Measurements from ENCODE around the gene HJURP.

Gene HJURP

DNA sequence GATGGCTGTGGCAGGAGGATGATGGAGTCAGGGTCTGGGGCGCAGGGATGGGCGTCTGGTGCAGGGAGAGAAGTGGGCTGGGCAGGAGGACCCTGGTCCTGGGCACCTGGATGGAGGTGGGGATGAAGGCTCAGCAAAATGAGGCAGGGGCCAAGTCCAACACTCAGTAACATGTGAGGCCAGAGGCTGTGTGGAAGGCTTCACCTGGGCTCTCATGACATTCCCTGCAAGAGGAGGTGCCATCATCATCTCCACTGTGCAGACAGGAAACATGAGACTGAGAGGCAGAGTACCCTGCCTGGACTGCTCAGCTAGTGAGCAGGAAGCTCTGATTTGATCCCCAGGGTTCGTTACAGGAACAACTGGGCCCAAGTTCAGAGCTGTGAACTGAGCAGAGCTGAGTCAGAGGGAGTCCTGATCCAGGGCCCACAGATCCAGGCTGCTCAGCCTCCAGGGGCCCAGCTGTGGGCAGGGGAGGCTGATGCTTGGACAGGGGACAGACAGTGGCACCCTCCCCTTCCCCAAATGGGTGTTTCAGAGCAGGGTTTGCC, 36.9 kb downstream of the HJURP start:
- H2AFZ ChIP-seq (ENCODE audit: low read depth), result no peak overlapping the region
- no peaks in the 10 kb centered on the region for H3K27me3 ChIP-seq (ENCODE audit: insufficient read depth, low read depth)
- no peak overlapping the region for H3K9ac ChIP-seq
- H3K4me3 ChIP-seq (IDR thresholded peaks at IDR 0.05; ENCODE audit: insufficient read depth, low read depth, low read length), result no peak overlapping the region
- TF ChIP-seq, protein P1, sequence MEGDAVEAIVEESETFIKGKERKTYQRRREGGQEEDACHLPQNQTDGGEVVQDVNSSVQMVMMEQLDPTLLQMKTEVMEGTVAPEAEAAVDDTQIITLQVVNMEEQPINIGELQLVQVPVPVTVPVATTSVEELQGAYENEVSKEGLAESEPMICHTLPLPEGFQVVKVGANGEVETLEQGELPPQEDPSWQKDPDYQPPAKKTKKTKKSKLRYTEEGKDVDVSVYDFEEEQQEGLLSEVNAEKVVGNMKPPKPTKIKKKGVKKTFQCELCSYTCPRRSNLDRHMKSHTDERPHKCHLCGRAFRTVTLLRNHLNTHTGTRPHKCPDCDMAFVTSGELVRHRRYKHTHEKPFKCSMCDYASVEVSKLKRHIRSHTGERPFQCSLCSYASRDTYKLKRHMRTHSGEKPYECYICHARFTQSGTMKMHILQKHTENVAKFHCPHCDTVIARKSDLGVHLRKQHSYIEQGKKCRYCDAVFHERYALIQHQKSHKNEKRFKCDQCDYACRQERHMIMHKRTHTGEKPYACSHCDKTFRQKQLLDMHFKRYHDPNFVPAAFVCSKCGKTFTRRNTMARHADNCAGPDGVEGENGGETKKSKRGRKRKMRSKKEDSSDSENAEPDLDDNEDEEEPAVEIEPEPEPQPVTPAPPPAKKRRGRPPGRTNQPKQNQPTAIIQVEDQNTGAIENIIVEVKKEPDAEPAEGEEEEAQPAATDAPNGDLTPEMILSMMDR (conservative IDR thresholded peaks at IDR 0.05; ENCODE audit: low read depth, low read length), result no peak
- H3K36me3 ChIP-seq (ENCODE audit: insufficient read depth), result no peaks in the 10 kb centered on the region
- H3K4me2 ChIP-seq, result no peak overlapping the region
- no peaks in the 10 kb centered on the region for H3K79me2 ChIP-seq (ENCODE audit: insufficient read depth, low read depth)
- no peak overlapping the region for H3K27ac ChIP-seq
- H4K20me1 ChIP-seq (ENCODE audit: insufficient read depth), result no peaks in the 10 kb centered on the region
- H3K4me1 ChIP-seq (ENCODE audit: low read depth, poor library complexity, severe bottlenecking), result no peaks in the 10 kb centered on the region

DNA sequence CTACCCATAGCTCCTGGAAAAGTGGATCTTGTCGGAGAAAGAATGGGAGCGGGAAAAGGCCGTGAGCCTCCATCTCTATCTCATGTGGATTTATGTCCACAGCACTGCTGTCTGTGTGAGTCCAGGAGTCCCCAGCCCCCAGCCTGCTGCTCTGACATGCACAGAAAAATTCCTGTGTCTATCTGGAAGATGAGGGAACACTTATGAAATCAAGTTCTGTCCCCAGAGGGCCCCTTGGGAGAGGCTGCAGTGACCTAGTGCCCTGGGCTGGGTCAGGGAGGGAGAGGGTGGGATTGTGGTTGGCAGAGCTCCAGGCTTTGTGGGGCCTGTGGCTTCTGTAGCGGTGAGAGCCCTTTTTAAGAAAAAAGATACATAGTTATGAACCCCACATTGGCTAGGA, 37.6 kb downstream of the HJURP start:
- H2AFZ ChIP-seq (ENCODE audit: low read depth), result no peak overlapping the region
- H3K9ac ChIP-seq, result no peak overlapping the region
- no peak overlapping the region for H3K4me3 ChIP-seq (IDR thresholded peaks at IDR 0.05; ENCODE audit: insufficient read depth, low read depth, low read length)
- TF ChIP-seq, protein P1 (conservative IDR thresholded peaks at IDR 0.05; ENCODE audit: low read depth, low read length), result no peak
- H3K4me2 ChIP-seq, result no peak overlapping the region
- H3K79me2 ChIP-seq (ENCODE audit: insufficient read depth, low read depth), result no peaks in the 10 kb centered on the region
- no peak overlapping the region for H3K27ac ChIP-seq
- no peaks in the 10 kb centered on the region for H3K27me3 ChIP-seq (ENCODE audit: insufficient read depth, low read depth)
- no peaks in the 10 kb centered on the region for H3K4me1 ChIP-seq (ENCODE audit: low read depth, poor library complexity, severe bottlenecking)
- H3K36me3 ChIP-seq (ENCODE audit: insufficient read depth), result no peaks in the 10 kb centered on the region
- H4K20me1 ChIP-seq (ENCODE audit: insufficient read depth), result no peaks in the 10 kb centered on the region

- Histone ChIP-seq H3K27me3 (ENCODE audit: insufficient read depth, low read depth) (no peaks in the 10 kb centered on the region), H3K4me3 (IDR thresholded peaks at IDR 0.05; ENCODE audit: insufficient read depth, low read depth, low read length) (no peak overlapping the region), H3K27ac (no peak overlapping the region), H3K4me2 (no peak overlapping the region), H3K36me3 (ENCODE audit: insufficient read depth) (no peaks in the 10 kb centered on the region), H3K9ac (no peak overlapping the region), H4K20me1 (ENCODE audit: insufficient read depth) (no peaks in the 10 kb centered on the region), H3K4me1 (ENCODE audit: low read depth, poor library complexity, severe bottlenecking) (no peaks in the 10 kb centered on the region), H2AFZ (ENCODE audit: low read depth) (no peak overlapping the region), H3K79me2 (ENCODE audit: insufficient read depth, low read depth) (no peaks in the 10 kb centered on the region)
- TF ChIP-seq, protein P1 (conservative IDR thresholded peaks at IDR 0.05; ENCODE audit: low read depth, low read length), result no peak
Measured at GRCh38 chr2:233816334-233816733, 38.0 kb downstream of the HJURP start.

DNA sequence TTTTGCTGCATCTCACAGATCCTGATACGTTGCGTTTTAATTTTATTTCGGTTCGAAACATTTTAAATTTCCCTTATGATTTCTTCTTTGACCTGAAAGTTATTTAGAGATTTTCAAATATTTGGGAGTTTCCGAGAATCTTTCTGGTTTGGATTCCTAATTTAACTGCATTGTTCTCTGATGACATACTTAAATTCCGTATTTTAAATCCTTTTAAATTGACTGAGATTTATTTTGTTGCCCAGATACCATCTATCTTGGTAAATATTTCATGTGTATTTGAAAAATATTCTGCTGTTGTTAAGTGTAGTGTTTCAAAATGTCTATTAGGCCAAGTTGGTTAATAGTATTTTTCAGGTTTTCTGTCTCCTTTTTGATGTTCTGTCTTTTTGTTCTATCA, 38.5 kb downstream of the HJURP start:
- no peak overlapping the region for H3K9ac ChIP-seq
- H3K4me3 ChIP-seq (IDR thresholded peaks at IDR 0.05; ENCODE audit: insufficient read depth, low read depth, low read length), result no peak overlapping the region
- TF ChIP-seq, protein P1 (conservative IDR thresholded peaks at IDR 0.05; ENCODE audit: low read depth, low read length), result no peak
- H3K4me2 ChIP-seq, result no peak overlapping the region
- H2AFZ ChIP-seq (ENCODE audit: low read depth), result no peak overlapping the region
- no peaks in the 10 kb centered on the region for H3K36me3 ChIP-seq (ENCODE audit: insufficient read depth)
- no peaks in the 10 kb centered on the region for H3K27me3 ChIP-seq (ENCODE audit: insufficient read depth, low read depth)
- no peaks in the 10 kb centered on the region for H4K20me1 ChIP-seq (ENCODE audit: insufficient read depth)
- no peaks in the 10 kb centered on the region for H3K4me1 ChIP-seq (ENCODE audit: low read depth, poor library complexity, severe bottlenecking)
- no peak overlapping the region for H3K27ac ChIP-seq
- no peaks in the 10 kb centered on the region for H3K79me2 ChIP-seq (ENCODE audit: insufficient read depth, low read depth)

Data from KMS-11 (cell line).